Measurements from ENCODE around the gene CACNA1G.

GRCh38 chr17:50653738-50654137, 93.2 kb downstream of the CACNA1G start:
- TF ChIP-seq, protein P1, sequence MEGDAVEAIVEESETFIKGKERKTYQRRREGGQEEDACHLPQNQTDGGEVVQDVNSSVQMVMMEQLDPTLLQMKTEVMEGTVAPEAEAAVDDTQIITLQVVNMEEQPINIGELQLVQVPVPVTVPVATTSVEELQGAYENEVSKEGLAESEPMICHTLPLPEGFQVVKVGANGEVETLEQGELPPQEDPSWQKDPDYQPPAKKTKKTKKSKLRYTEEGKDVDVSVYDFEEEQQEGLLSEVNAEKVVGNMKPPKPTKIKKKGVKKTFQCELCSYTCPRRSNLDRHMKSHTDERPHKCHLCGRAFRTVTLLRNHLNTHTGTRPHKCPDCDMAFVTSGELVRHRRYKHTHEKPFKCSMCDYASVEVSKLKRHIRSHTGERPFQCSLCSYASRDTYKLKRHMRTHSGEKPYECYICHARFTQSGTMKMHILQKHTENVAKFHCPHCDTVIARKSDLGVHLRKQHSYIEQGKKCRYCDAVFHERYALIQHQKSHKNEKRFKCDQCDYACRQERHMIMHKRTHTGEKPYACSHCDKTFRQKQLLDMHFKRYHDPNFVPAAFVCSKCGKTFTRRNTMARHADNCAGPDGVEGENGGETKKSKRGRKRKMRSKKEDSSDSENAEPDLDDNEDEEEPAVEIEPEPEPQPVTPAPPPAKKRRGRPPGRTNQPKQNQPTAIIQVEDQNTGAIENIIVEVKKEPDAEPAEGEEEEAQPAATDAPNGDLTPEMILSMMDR (conservative IDR thresholded peaks at IDR 0.05 in 1 of 2, IDR thresholded peaks at IDR 0.05 in 1 of 2; ENCODE audit: low read depth in 1 of 2, low read length in 2 of 2) = no peak
- no peak for TF ChIP-seq EZH2 (IDR thresholded peaks at IDR 0.05; ENCODE audit: low read length, missing control alignments)

All from fibroblast of lung (primary cell).